ENCODE results near the gene CYP4F22. TPM values are rescaled to one million over a fixed set of nuclear protein-coding genes. Genes with fewer than 3 reads are reported as not detected.

Gene CYP4F22
- total RNA-seq, 1 experiment from 2014 or later = not detected

DNA sequence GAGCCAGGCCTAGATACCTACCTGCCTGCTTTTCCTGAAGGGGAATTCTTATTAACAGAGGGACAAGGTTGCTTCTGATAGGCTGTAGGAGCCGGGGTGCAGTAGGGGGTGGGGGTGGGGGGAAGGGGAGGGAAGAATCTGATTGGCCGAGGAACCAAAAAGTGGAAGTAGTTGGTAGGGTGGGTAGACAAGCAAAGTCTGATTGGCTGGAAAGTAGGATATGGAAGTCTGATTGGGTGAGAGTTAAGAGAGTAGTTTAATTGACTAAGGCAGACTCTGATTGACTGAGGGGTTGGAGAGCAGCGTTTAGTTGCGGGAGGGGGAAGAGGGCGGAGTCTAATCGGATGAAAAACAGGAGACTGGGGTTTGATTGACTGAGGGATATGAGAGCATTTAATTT is 9.4 kb upstream of the CYP4F22 start:
- H3K27me3 Mint-ChIP-seq (ENCODE audit: insufficient read depth, unreplicated experiment) = peaks cover 17% of the 10 kb centered on the region
- Histone ChIP-seq H3K27me3 (replicated peaks; ENCODE audit: control insufficient read depth, insufficient read depth, low read length) (no peaks in the 10 kb centered on the region), H3K4me1 (no peaks in the 10 kb centered on the region), H3K9me3 (no peaks in the 10 kb centered on the region), H3K36me3 (ENCODE audit: control insufficient read depth, insufficient read depth, low read length) (no peaks in the 10 kb centered on the region), H3K4me3 (ENCODE audit: low read depth, low read length) (no peak overlapping the region)
- ChIA-PET POLR2A (no interaction called here), CTCF (no interaction called here)
- no TSS peak for BruUV-seq (replicated peaks)
- peaks cover 17% of the 10 kb centered on the region for H3K4me1 Mint-ChIP-seq (ENCODE audit: low read depth, unreplicated experiment)
- H3K36me3 Mint-ChIP-seq (ENCODE audit: insufficient read depth, unreplicated experiment) = no peaks in the 10 kb centered on the region
- H3K4me3 Mint-ChIP-seq (ENCODE audit: unreplicated experiment) = no peak overlapping the region
- no peak overlapping the region for H3K27ac Mint-ChIP-seq (ENCODE audit: unreplicated experiment)
- TF ChIP-seq, protein P1, sequence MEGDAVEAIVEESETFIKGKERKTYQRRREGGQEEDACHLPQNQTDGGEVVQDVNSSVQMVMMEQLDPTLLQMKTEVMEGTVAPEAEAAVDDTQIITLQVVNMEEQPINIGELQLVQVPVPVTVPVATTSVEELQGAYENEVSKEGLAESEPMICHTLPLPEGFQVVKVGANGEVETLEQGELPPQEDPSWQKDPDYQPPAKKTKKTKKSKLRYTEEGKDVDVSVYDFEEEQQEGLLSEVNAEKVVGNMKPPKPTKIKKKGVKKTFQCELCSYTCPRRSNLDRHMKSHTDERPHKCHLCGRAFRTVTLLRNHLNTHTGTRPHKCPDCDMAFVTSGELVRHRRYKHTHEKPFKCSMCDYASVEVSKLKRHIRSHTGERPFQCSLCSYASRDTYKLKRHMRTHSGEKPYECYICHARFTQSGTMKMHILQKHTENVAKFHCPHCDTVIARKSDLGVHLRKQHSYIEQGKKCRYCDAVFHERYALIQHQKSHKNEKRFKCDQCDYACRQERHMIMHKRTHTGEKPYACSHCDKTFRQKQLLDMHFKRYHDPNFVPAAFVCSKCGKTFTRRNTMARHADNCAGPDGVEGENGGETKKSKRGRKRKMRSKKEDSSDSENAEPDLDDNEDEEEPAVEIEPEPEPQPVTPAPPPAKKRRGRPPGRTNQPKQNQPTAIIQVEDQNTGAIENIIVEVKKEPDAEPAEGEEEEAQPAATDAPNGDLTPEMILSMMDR (IDR thresholded peaks at IDR 0.05; ENCODE audit: insufficient read depth in 1 of 2, low read depth in 1 of 2, low read length in 1 of 2, severe bottlenecking in 1 of 2, unreplicated experiment in 1 of 2) = no peak
- DNase-seq = no peak
- no peaks in the 10 kb centered on the region for H3K9me3 Mint-ChIP-seq (ENCODE audit: unreplicated experiment)
- intact Hi-C loops (cut with micrococcal nuclease; ENCODE audit: unreplicated experiment) = no loop called here

GRCh38 chr19:15501596-15501995 is 6.7 kb upstream of the CYP4F22 start:
- ChIA-PET POLR2A (no interaction called here), CTCF (no interaction called here)
- BruUV-seq (replicated peaks) = no TSS peak
- Histone ChIP-seq H3K9me3 (no peaks in the 10 kb centered on the region), H3K4me3 (ENCODE audit: low read depth, low read length) (no peak overlapping the region), H3K27me3 (replicated peaks; ENCODE audit: control insufficient read depth, insufficient read depth, low read length) (no peaks in the 10 kb centered on the region), H3K4me1 (no peaks in the 10 kb centered on the region), H3K36me3 (ENCODE audit: control insufficient read depth, insufficient read depth, low read length) (no peaks in the 10 kb centered on the region)
- intact Hi-C loops (cut with micrococcal nuclease; ENCODE audit: unreplicated experiment) = no loop called here
- no peak overlapping the region for H3K4me3 Mint-ChIP-seq (ENCODE audit: unreplicated experiment)
- H3K27me3 Mint-ChIP-seq (ENCODE audit: insufficient read depth, unreplicated experiment) = peaks cover 20% of the 10 kb centered on the region
- TF ChIP-seq, protein P1 (IDR thresholded peaks at IDR 0.05; ENCODE audit: insufficient read depth in 1 of 2, low read depth in 1 of 2, low read length in 1 of 2, severe bottlenecking in 1 of 2, unreplicated experiment in 1 of 2) = no peak
- no peak overlapping the region for H3K27ac Mint-ChIP-seq (ENCODE audit: unreplicated experiment)
- no peak for DNase-seq
- H3K4me1 Mint-ChIP-seq (ENCODE audit: low read depth, unreplicated experiment) = peaks cover 17% of the 10 kb centered on the region
- no peaks in the 10 kb centered on the region for H3K9me3 Mint-ChIP-seq (ENCODE audit: unreplicated experiment)
- no peaks in the 10 kb centered on the region for H3K36me3 Mint-ChIP-seq (ENCODE audit: insufficient read depth, unreplicated experiment)

- TF ChIP-seq, protein P1 (IDR thresholded peaks at IDR 0.05; ENCODE audit: insufficient read depth in 1 of 2, low read depth in 1 of 2, low read length in 1 of 2, severe bottlenecking in 1 of 2, unreplicated experiment in 1 of 2) = no peak
- no peaks in the 10 kb centered on the region for H3K4me1 ChIP-seq
- BruUV-seq (replicated peaks) = no TSS peak
- Mint-ChIP-seq H3K9me3 (ENCODE audit: unreplicated experiment) (no peaks in the 10 kb centered on the region), H3K4me3 (ENCODE audit: unreplicated experiment) (no peak overlapping the region), H3K36me3 (ENCODE audit: insufficient read depth, unreplicated experiment) (no peaks in the 10 kb centered on the region), H3K27me3 (ENCODE audit: insufficient read depth, unreplicated experiment) (peaks cover 22% of the 10 kb centered on the region), H3K4me1 (ENCODE audit: low read depth, unreplicated experiment) (peaks cover 17% of the 10 kb centered on the region), H3K27ac (ENCODE audit: unreplicated experiment) (no peak overlapping the region)
- ChIA-PET CTCF (no interaction called here), POLR2A (no interaction called here)
- no peak overlapping the region for H3K4me3 ChIP-seq (ENCODE audit: low read depth, low read length)
- no peaks in the 10 kb centered on the region for H3K9me3 ChIP-seq
- H3K36me3 ChIP-seq (ENCODE audit: control insufficient read depth, insufficient read depth, low read length) = no peaks in the 10 kb centered on the region
- no peaks in the 10 kb centered on the region; the same call in 1 of the 2 replicates for H3K27me3 ChIP-seq (replicated peaks; ENCODE audit: control insufficient read depth, insufficient read depth, low read length)
- DNase-seq = no peak
- intact Hi-C loops (cut with micrococcal nuclease; ENCODE audit: unreplicated experiment) = no loop called here
These were observed 6.1 kb upstream of the CYP4F22 start for GRCh38 chr19:15502264-15502663.
